ENCODE results near the gene ITIH2. TPM values are rescaled to one million over a fixed set of nuclear protein-coding genes. Genes with fewer than 3 reads are reported as not detected.
A peak's percentile ranks its signal among the peaks of the same experiment; 100 is the strongest.

Gene ITIH2
- total RNA-seq, 2 donors from 2014 or later: not detected

DNA sequence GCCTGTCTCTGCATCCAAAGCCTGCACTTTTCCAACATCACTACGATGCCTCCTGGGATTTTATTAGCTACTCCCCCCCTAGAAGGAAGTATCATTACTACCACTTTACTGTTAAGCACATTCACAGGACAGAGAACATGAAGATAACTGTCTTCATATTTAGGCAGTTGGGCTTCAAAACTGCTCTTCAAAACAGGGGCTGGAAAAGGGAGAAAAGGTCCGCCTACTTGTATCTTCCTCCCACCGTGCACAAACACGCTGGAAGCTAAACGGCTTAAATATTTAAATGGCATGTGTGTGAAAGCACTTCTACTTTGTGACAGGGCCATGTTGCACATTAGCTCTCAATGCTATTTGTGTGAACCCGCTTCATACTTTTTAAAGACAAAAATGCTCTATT, 37.3 kb upstream of the ITIH2 start:
- no peak for ATAC-seq (ENCODE audit: insufficient number of reproducible peaks, low FRiP score, low read depth)
- TF ChIP-seq, protein P1, sequence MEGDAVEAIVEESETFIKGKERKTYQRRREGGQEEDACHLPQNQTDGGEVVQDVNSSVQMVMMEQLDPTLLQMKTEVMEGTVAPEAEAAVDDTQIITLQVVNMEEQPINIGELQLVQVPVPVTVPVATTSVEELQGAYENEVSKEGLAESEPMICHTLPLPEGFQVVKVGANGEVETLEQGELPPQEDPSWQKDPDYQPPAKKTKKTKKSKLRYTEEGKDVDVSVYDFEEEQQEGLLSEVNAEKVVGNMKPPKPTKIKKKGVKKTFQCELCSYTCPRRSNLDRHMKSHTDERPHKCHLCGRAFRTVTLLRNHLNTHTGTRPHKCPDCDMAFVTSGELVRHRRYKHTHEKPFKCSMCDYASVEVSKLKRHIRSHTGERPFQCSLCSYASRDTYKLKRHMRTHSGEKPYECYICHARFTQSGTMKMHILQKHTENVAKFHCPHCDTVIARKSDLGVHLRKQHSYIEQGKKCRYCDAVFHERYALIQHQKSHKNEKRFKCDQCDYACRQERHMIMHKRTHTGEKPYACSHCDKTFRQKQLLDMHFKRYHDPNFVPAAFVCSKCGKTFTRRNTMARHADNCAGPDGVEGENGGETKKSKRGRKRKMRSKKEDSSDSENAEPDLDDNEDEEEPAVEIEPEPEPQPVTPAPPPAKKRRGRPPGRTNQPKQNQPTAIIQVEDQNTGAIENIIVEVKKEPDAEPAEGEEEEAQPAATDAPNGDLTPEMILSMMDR (IDR thresholded peaks at IDR 0.05): no peak
- Histone ChIP-seq H3K27ac (no peak overlapping the region), H3K4me3 (peak overlapping the region; percentile 80), H3K27me3 (replicated peaks; ENCODE audit: insufficient read depth) (no peaks in the 10 kb centered on the region), H3K9me3 (no peaks in the 10 kb centered on the region), H3K36me3 (no peaks in the 10 kb centered on the region), H3K4me1 (ENCODE audit: control insufficient read depth in 1 of 2, low read depth in 2 of 2) (peaks cover 5 to 15% of the 10 kb centered on the region in 2 donors)
- DNase-seq (ENCODE audit: low spot score): no peak

DNA sequence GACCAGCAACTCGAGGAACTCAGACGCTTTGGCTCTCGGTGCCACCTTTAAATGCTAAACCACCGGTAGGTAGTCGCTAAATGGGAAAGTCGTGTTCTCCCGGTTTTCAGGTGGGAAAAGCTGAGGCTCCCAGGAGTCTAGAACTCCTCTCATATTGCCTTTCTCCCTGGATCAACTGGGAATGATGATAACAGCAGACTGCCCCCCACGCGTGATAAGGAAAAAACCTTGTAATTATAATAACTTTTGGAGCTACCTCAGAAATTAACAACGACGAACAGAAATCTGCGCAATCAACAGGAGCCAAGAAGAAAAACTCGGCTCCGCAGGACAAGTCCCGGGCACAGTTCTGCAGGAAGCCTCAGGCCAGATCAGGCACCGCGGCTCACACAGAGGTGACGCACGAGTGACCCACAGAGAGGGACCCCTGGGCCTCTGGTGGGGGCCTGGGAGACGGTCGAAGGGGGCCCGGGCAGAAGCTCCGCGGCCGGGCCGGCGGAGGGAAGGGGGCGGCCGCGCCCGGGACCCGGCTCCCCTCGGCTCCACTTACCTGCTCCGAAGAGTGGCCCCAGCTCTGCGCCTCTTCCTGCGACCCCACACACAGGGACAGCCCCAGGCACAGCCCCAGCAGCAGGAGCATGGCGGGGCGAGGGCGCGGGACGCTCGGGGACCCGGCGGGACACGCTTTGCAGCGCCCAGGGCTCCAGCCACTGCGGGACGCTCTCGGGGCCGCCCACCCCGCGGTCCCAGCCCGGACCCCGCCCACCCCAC, 36.7 kb upstream of the ITIH2 start, which contains the start of gene ITIH5:
ITIH5 (minus strand) TSS at position 714 of the 771 bp plus-strand sequence; CDS start at position 640, 74 bp downstream.
- Histone ChIP-seq H3K27me3 (replicated peaks; ENCODE audit: insufficient read depth) (no peaks in the 10 kb centered on the region), H3K9me3 (no peaks in the 10 kb centered on the region), H3K4me1 (ENCODE audit: control insufficient read depth in 1 of 2, low read depth in 2 of 2) (peaks cover 5 to 15% of the 10 kb centered on the region in 2 donors), H3K27ac (no peak within 1 kb of the TSS), H3K36me3 (no peaks in the 10 kb centered on the region), H3K4me3 (peak within 1 kb of the TSS; percentile 80)
- ATAC-seq (ENCODE audit: insufficient number of reproducible peaks, low FRiP score, low read depth) (no peak), DNase-seq (ENCODE audit: low spot score) (no peak)
- TF ChIP-seq, protein P1 (IDR thresholded peaks at IDR 0.05): no peak

DNA sequence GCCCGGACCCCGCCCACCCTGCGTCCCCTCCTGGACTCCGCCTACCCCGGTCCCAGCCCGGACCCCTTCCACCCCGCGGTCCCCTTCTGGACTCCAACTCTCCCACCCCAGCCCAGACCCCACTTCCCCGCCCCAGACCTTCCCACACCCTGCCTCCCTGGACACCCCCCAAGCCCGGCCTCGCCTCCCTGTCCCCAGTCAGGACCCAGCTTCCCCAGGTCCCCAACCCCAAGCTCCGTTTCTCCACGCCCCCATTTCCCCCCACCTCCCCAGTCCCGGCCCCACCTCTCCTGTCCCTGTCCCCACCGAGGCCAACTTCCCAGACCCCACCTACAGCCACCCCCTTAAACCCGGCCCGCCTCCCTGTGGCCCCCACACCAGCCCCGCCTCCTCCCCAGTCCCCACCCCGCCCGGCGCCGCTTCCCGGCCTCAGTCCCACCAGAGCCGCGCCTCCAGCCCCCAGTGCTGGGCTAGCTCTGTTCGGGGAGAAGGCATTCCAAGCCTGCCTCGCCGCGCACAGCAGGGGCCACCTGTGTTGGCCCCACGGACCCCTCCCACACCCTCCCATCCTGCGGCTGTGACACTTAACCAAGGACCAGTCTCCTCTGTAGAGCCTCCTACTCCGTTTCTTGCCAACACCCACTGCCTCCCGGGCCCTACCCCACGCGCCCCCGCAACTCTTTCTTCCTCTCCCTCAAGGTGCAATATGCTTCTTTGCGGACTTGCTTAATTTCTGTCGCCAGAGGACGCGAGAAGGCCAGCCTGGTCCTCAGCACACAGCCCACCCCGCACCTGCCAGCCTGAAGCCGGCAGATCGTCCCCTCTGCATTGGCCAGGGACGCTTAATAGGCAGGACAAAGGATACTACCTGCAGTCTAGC, 35.6 kb upstream of the ITIH2 start:
- DNase-seq (ENCODE audit: low spot score): no peak

DNA sequence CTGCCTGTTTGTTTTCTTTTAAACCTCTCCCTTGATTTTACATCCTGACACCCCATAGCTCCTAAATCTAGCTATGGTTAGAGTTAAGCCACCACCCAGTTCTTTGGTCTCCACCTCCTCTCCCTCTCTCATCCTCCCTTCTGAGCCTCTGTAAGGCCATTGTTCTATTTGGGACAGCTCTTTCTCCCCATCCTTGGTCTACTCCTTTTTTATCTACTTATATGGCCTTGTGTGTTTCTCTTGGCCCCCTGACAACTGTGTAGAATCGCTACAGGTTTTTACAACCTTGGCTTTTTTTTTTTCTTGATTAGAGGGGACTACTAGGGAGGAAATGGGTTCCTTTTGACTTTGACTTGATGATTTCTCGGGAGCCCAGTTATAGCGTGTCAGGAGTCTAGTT, 33.0 kb upstream of the ITIH2 start:
- TF ChIP-seq, protein P1 (IDR thresholded peaks at IDR 0.05): no peak
- no peak for DNase-seq (ENCODE audit: low spot score)
- no peaks in the 10 kb centered on the region for H3K9me3 ChIP-seq
- no peaks in the 10 kb centered on the region for H3K27me3 ChIP-seq (replicated peaks; ENCODE audit: insufficient read depth)
- H3K4me3 ChIP-seq: no peak overlapping the region
- H3K4me1 ChIP-seq (ENCODE audit: control insufficient read depth in 1 of 2, low read depth in 2 of 2): peaks cover 4 to 10% of the 10 kb centered on the region in 2 donors
- H3K27ac ChIP-seq: no peak overlapping the region
- no peak for ATAC-seq (ENCODE audit: insufficient number of reproducible peaks, low FRiP score, low read depth)
- no peaks in the 10 kb centered on the region for H3K36me3 ChIP-seq

More for the DNA sequence above, 35.6 kb upstream of the ITIH2 start:
- Histone ChIP-seq H3K27ac (no peak overlapping the region), H3K36me3 (no peaks in the 10 kb centered on the region), H3K9me3 (no peaks in the 10 kb centered on the region), H3K4me1 (ENCODE audit: control insufficient read depth in 1 of 2, low read depth in 2 of 2) (peaks cover 5 to 15% of the 10 kb centered on the region in 2 donors), H3K27me3 (replicated peaks; ENCODE audit: insufficient read depth) (no peaks in the 10 kb centered on the region), H3K4me3 (peak overlapping the region; percentile 37)
- ATAC-seq (ENCODE audit: insufficient number of reproducible peaks, low FRiP score, low read depth): no peak
- TF ChIP-seq, protein P1 (IDR thresholded peaks at IDR 0.05): no peak
